ENCODE data around the gene GAMT.
"Not testable (repeated sequence)": the region's sequence is repeated elsewhere in the genome, so short reads cannot be mapped to it uniquely, and the experiment has no call there.

GAMT gene

DNA sequence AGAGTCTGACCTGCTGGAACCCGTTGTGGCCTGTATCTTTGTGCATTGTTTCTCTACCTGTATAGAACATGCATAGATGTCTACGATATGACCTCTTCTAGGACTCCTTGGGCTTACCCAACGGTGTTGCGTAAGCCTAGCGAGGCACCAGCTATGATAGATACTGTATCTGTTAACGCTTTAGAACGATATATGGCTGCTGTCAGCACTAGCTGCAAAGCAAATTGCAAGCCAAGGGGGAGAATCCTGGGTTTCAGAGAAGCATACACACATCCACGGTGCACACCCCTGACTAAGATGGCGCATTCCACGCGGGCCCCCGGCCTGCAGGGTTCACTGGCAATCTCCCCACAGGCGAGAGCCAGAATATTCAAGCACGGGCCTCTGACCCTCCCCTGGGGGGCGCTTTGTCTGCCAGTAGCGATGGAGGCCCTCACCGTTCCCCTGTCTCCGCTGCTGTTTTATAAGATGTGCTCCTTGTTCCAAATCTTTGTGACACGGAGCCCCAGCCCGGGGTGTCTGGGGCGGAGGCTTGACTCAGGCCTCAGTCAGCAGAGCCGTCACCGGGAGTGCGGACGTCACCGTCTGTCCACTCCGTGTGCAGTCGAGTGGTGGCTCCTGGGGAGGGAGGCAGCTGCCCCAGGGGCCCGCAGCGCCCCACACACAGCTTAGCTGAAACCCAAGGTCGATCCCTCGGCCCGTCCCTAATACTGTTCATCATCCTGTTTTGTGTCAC, 23.9 kb upstream of the GAMT start:
- peaks cover 7% of the 10 kb centered on the region for H3K36me3 Mint-ChIP-seq
- no peaks in the 10 kb centered on the region for H3K4me1 Mint-ChIP-seq
- no peaks in the 10 kb centered on the region for H3K9me3 Mint-ChIP-seq
- H3K4me3 Mint-ChIP-seq, result no peak overlapping the region
- H3K27ac Mint-ChIP-seq, result peak overlapping the region; percentile 46
- H3K27me3 Mint-ChIP-seq, result no peaks in the 10 kb centered on the region

DNA sequence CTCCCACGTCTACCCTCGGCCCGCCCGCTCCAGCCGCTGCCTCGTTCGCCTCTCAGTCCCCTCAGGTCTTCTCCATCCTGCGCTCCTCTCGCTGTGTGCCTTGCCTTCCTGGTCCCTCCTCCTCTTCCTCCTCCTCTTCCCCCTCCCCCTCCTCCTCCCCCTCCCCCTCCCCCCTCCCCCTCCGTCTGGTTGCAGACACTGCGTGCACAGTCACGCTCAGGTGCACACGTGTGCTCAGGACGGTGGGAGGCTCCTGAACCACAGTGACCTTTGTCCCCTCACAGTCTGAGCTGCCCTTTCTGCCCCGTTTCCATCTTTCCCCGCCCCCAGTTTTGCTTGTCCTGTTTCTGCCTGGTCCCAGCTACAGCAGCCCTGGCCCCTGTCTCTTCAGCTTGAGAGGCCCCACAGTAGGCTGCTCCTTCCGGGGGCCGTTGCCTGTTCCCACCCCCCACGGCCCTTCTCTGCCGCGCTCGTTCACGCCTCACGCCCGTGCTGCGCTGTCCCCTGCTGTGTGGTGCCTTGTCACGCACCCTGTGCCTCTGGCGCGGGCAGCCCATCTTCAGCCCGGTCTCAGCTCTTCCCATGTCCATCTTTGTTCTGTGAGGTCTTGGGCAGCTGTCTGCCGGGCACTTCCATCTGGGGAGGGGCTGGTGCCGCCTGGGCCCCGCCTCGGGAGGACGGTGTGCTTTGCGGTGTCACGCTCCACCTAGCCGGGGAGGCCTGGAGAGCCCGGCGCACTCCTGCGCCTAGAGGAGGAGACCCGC, 23.0 kb upstream of the GAMT start:
- Mint-ChIP-seq H3K4me3 (no peak overlapping the region), H3K36me3 (peaks cover 11% of the 10 kb centered on the region), H3K9me3 (no peaks in the 10 kb centered on the region), H3K27ac (no peak overlapping the region), H3K4me1 (no peaks in the 10 kb centered on the region), H3K27me3 (no peaks in the 10 kb centered on the region)

DNA sequence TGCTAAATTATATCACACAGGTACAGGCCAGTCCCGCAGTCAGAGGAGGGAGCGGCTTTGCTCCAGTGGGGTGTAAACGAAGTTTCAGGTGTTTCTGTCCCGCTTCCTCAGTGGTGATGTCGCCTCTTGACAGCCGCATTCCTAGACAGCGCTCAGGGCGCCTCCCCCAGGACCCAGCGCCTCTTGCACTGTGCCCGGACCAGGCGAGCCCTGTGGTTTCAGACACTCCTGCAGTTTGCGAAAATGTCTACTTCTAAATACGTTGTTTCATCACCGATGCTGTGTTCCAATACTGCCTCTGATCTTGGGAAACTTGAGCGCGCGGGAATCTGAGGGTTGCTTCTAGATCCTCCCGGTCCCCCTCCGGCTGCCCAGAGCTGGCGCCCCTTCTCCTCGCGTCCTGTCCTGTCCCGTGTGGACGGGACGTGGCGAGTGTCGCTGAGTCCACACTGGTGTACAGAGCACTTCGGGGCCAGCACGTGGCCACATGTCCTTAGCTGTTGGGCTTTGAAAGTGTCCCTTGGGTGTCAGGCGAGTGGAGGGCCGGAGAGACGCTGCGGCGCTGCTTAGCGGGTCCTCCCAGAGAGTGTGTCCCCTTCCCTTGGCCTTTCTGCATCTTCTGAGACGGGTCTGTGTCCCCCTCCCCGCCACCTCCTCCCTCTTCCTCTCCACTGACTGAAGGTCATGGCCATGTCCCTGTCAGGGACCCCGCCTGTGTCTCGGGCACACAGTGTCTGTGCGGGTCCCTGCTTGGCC, 22.3 kb upstream of the GAMT start:
- Mint-ChIP-seq H3K27ac (no peak overlapping the region), H3K27me3 (no peaks in the 10 kb centered on the region), H3K9me3 (no peaks in the 10 kb centered on the region), H3K4me3 (no peak overlapping the region), H3K4me1 (no peaks in the 10 kb centered on the region), H3K36me3 (peaks cover 12% of the 10 kb centered on the region)

DNA sequence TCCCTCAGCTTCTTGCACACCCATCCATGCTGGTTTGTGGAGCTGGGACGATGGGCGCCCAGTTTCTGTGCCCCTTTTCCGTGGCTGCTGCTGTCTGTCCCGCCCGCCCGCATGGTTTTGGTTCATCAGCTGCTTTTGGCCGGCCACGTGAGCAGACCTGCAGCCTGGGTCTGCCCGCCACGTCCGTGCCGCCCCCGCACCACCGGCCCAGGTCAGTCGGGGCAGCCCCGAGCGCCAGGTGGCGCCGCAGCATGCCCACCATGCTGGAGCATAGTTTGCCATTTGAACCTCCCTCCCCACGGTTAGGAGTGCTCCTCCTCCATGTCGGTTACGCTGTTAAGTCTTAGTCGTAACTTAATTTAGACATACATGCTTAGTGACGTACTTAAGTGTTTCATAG, 21.6 kb upstream of the GAMT start:
- no peaks in the 10 kb centered on the region for H3K4me1 Mint-ChIP-seq
- H3K36me3 Mint-ChIP-seq, result peaks cover 12% of the 10 kb centered on the region
- no peaks in the 10 kb centered on the region for H3K9me3 Mint-ChIP-seq
- no peaks in the 10 kb centered on the region for H3K27me3 Mint-ChIP-seq
- no peak overlapping the region for H3K27ac Mint-ChIP-seq
- no peak overlapping the region for H3K4me3 Mint-ChIP-seq

DNA sequence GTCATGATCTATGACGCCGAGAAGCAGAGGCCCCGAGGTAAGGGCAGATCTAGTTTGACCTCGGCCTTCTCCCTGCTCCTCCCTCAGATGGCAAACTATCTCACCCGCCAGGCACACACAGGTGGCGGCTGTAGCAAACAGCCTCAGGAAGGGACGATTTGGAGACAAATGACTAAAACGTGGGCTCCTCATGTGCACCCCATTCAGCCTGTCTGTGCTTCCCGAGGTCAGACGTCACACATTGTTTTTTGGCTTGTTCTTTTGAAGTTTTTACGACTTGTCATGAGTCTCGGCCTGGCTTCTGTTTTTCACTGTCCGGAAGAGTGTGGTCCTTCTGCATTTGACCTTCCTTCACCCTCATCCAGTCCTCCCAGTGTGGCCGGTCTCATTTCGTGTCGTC, 21.0 kb upstream of the GAMT start:
- Mint-ChIP-seq H3K36me3 (peaks cover 12% of the 10 kb centered on the region), H3K9me3 (no peaks in the 10 kb centered on the region), H3K27me3 (no peaks in the 10 kb centered on the region), H3K4me3 (no peak overlapping the region), H3K27ac (no peak overlapping the region), H3K4me1 (peaks cover 4% of the 10 kb centered on the region)

DNA sequence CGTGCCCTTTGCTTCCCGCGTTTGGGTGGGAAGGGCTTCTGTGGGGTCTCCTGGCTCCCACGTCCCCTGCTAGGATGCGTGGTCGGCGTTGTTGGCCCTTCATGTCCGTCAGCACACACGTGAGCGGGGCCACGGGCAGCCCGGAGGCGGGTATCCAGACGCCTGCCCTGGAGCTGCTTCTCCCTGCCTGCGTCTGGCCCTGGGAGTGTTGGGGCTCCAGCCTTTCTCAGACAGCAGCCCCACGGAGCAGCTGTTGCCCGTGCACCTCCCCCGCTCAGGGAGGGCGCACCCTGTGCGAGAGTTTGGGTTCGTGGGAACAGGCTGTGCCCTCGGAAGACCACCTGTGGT, 20.6 kb upstream of the GAMT start:
- Mint-ChIP-seq H3K4me3 (no peak overlapping the region), H3K4me1 (peaks cover 6% of the 10 kb centered on the region), H3K36me3 (peaks cover 12% of the 10 kb centered on the region), H3K27me3 (no peaks in the 10 kb centered on the region), H3K27ac (no peak overlapping the region), H3K9me3 (no peaks in the 10 kb centered on the region)

DNA sequence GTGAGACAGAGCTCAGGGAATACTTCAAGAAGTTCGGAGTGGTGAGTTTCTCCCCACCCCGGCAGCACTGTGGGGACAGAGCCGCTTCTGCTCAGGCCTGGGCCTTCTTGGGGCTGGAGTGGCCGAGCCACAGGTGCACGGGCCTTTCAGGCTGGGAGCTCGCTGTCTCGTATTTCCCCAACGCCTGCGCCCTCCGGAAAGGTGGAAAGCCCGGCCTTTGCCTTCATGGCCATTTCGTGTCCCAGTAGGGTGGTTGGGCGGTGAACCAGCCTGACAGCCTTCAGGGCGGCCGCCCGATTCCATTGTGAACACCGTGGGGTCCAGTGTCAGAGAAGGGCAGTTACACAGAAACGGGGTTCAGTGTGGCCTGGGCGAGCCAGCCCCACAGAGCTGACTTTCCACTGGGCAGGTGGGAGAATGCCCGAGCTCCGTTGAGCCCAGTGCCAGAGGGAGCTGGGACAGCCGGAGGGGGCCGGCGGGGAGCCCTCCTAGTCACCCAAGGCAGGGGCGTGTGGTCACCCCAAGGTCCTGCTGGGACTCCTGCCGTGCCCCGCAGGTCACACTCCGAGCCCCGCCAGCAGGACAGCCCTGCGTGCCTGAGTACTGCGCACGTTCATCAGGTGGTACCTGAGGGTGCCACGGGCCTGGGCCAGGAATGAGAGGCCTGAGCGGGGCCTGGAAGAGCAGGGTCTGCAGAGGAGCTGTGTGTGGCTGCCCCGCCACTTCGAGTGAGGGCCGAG, 20.0 kb upstream of the GAMT start:
- no peak overlapping the region for H3K27ac Mint-ChIP-seq
- no peaks in the 10 kb centered on the region for H3K9me3 Mint-ChIP-seq
- H3K36me3 Mint-ChIP-seq, result peaks cover 12% of the 10 kb centered on the region
- no peaks in the 10 kb centered on the region for H3K27me3 Mint-ChIP-seq
- H3K4me1 Mint-ChIP-seq, result peaks cover 11% of the 10 kb centered on the region
- no peak overlapping the region for H3K4me3 Mint-ChIP-seq

DNA sequence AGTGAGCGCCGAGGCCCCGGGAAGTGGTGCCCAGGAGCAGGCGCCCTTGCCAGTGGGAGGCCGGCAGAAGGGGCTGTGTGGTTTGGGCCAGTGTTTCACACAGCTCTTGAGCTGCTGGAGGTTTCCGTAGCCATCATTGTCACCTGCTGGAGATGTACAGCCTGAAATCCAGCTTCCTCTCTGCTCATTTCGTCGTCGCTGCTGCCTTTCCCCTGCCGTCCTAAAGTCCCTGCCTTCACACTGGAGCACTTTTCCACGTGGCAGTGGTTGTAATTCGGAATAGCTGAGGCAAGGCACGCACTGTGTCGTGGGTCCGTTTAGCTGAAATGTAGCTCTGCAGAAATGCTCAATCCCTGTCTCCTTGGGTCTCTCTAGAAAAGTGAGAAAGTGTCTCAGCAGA, 19.2 kb upstream of the GAMT start:
- Mint-ChIP-seq H3K4me1 (peaks cover 16% of the 10 kb centered on the region), H3K9me3 (no peaks in the 10 kb centered on the region), H3K27ac (no peak overlapping the region), H3K4me3 (no peak overlapping the region), H3K36me3 (peaks cover 14% of the 10 kb centered on the region), H3K27me3 (no peaks in the 10 kb centered on the region)

DNA sequence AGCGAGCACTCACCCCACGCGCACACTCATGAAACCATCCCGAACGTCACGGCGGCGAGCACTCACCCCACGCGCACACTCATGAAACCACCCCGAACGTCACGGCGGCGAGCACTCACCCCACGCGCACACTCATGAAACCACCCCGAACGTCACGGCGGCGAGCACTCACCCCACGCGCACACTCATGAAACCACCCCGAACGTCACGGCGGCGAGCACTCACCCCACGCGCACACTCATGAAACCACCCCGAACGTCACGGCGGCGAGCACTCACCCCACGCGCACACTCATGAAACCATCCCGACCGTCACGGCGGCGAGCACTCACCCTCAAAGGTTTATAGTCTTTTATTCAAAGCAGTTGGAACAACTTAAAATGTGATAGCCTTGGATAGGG, 18.7 kb upstream of the GAMT start:
- peaks cover 21% of the 10 kb centered on the region for H3K4me1 Mint-ChIP-seq
- H3K27me3 Mint-ChIP-seq, H3K27ac Mint-ChIP-seq, H3K9me3 Mint-ChIP-seq, H3K4me3 Mint-ChIP-seq: not testable (repeated sequence)
- H3K36me3 Mint-ChIP-seq, result peaks cover 13% of the 10 kb centered on the region

DNA sequence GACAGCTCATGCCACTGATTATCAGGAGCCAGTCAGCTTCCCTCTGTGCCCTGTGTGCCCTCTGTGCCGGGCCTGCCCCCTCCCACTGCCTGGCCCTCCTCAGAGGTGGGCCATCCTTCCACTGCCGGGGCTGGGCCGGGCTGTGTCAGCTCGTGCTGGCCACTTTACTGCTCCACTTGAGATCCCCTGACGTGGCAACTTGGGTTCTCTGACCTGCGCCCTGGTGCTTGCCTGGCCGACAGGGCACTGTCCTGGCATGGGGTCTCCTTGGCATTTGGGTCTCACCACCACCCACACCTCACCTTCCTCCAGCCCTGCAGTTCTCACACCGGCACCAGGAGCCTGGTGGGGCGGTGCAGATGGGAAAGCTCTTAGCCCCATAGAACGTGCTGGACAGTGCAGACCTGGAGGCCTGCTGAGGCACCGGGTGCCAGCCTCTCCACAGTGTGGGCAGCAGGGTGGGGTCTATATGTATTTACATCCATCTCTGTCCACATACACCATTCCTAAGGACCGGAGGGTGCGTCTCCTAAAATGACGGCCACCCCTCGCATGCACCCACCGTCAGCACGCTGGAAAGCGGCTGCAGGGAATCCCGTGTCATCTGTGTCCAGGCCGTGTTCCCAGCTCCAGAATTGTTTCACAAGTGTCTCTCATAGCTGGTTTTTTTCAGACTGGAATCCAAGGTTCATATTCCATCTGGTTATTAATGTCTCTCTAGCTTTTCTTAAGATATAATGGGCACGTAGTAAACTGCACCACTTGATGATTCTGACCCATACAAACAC, 17.8 kb upstream of the GAMT start:
- Mint-ChIP-seq H3K27me3 (no peaks in the 10 kb centered on the region), H3K36me3 (peaks cover 10% of the 10 kb centered on the region), H3K9me3 (no peaks in the 10 kb centered on the region), H3K27ac (no peak overlapping the region), H3K4me1 (peaks cover 28% of the 10 kb centered on the region), H3K4me3 (no peak overlapping the region)

DNA sequence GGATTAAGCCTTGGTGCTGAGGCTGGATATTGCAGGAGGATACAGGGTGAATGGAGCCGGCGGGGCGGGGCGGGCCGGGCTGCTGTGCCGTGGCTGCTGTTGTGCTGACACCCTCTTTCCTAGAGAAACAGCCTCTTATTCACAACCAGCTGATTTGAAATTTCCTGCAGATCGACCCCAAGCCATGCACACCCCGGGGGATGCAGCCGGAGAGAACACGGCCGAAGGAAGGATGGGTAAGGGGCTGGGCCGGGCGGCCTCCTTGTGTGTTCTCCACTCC, 17.1 kb upstream of the GAMT start:
- H3K9me3 Mint-ChIP-seq, result no peaks in the 10 kb centered on the region
- peaks cover 35% of the 10 kb centered on the region for H3K4me1 Mint-ChIP-seq
- H3K36me3 Mint-ChIP-seq, result peaks cover 10% of the 10 kb centered on the region
- H3K27me3 Mint-ChIP-seq, result no peaks in the 10 kb centered on the region
- H3K27ac Mint-ChIP-seq, result no peak overlapping the region
- H3K4me3 Mint-ChIP-seq, result no peak overlapping the region

DNA sequence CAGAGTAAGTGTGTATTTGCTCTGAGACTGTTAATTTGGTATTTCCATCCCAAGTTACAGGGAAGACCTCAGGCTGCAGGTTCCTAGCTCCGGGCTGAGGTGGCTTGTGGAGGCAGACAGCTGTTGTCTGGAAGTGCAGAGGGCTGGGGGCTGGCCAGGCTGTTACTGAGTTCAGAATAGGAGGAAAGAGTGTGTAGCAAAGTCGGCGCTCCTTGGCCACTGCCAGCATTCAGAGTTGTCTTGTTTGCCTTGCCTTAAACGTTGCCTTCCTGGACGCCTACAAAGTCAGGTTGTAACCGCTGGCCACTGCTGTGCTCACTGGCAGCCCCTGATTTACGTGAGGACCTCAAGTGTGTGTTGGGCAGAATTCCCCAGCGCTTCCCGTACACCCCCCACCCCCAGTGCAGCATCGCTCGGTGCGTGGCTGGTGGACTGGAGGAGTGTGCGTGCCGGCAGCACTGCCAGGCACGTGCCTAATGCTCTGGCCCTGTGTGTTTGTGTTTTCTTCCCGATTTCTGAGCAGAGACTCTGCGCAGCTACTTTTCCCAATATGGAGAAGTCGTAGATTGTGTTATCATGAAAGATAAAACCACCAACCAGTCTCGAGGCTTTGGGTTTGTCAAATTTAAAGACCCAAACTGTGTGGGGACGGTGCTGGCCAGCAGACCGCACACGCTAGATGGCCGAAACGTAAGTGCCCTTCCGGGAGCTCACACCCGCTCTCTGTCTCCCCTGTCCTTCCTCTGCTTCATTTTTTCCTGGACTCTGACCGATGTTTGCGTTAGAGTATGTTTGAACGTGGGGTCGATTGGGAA, 16.5 kb upstream of the GAMT start:
- H3K27ac Mint-ChIP-seq, result peak overlapping the region; percentile 70
- H3K9me3 Mint-ChIP-seq, result no peaks in the 10 kb centered on the region
- H3K4me3 Mint-ChIP-seq, result peak overlapping the region; percentile 7
- H3K27me3 Mint-ChIP-seq, result no peaks in the 10 kb centered on the region
- peaks cover 6% of the 10 kb centered on the region for H3K36me3 Mint-ChIP-seq
- peaks cover 40% of the 10 kb centered on the region for H3K4me1 Mint-ChIP-seq

DNA sequence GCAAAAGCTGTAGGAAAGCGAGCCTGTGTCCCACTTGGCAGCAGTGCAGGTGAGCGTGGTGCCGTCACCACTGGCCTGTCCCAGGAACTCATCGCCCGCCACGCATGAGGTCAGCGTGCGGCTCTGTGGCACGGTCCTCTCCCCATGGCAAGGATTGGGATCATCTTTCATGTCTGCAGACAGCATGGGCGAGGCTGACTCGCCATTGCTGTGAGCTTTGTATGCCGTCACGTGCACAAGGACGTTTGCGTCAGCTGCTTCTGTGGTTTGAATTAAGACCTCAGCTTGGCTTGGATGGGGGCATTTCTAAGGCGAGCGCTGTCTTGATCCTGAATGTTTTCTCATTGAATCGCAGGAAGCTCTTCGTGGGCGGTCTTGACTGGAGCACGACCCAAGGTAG, 15.8 kb upstream of the GAMT start:
- H3K27ac Mint-ChIP-seq, result peak overlapping the region; percentile 70
- peaks cover 6% of the 10 kb centered on the region for H3K36me3 Mint-ChIP-seq
- no peaks in the 10 kb centered on the region for H3K27me3 Mint-ChIP-seq
- H3K4me1 Mint-ChIP-seq, result peaks cover 40% of the 10 kb centered on the region
- peak overlapping the region; percentile 7 for H3K4me3 Mint-ChIP-seq
- H3K9me3 Mint-ChIP-seq, result no peaks in the 10 kb centered on the region

DNA sequence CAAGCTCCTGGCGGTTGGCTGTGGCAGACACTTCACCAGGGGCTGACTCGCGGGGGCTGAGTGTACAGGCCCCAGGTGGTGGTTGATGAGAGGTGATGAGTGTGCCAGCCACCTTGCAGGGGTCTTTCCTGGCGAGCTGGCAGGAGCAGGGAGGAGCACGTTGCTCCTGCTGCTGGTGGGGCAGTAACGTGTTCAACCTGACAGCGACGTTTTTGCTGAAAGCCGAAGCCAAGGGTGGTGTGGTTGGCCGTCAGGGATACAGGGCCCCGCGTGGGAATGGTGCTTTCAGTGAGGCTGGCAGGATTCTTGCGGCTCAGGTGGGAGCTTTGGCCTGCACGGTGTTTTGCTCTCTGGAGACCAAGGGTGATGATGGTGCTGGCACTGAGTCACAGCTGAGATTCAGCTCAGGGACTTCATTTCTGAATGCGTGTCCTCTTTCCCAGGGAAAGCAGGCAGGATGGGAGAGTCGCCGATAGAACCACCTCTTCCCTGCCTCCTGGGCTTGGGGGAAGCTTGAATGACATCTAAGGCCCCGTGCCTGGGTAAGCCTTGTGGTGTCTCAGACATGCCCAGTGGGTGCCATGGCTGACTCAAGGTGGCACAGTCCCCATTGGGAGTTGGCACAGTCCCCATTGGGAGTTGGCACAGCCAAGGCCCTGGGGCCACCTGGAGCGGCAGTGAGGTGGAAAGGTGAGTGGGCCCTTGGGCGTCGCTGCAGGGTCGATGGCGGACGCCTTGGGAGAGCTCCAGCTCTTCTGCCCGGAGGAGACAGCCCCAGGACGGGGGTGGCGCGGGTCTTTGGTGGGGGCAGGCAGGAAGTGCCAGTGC, 14.9 kb upstream of the GAMT start:
- Mint-ChIP-seq H3K4me1 (peaks cover 50% of the 10 kb centered on the region), H3K27ac (peak overlapping the region; percentile 62), H3K27me3 (no peaks in the 10 kb centered on the region), H3K4me3 (peak overlapping the region; percentile 42), H3K36me3 (peaks cover 9% of the 10 kb centered on the region), H3K9me3 (no peaks in the 10 kb centered on the region)

All from activated naive CD4-positive, alpha-beta T cell treated with anti-CD3 and anti-CD28 coated beads, Interleukin-2, amount 50 U/mL, for 24 hours (primary cell).